GM13977 (cell line): ENCODE results near the gene VEGFA.

Source experiments
- DNase-seq: peaks from one replicate; pipeline ENCODE4 v3.0.0; 2012; ENCODE audit warnings: low spot score
- in situ Hi-C: fragments of 300-500 bp; cut with MboI; formaldehyde crosslinking; loops from one replicate; pipeline ENCODE4 v1.12.0; 2022; ENCODE audit warnings: low sequenced_read_pairs, low pct_unique_long_range_greater_than_20kb, mixed read lengths, inconsistent platforms; ENCODE audit not compliant: unreplicated experiment
- TF ChIP-seq, protein P1 (sequence below): IDR thresholded peaks from 2 replicates; pipeline ENCODE4 v1.5.1; 2012; ENCODE audit warnings: mild to moderate bottlenecking, control low read depth; ENCODE audit not compliant: insufficient read depth; ENCODE audit errors: extremely low read depth, missing control alignments

Gene VEGFA

DNA sequence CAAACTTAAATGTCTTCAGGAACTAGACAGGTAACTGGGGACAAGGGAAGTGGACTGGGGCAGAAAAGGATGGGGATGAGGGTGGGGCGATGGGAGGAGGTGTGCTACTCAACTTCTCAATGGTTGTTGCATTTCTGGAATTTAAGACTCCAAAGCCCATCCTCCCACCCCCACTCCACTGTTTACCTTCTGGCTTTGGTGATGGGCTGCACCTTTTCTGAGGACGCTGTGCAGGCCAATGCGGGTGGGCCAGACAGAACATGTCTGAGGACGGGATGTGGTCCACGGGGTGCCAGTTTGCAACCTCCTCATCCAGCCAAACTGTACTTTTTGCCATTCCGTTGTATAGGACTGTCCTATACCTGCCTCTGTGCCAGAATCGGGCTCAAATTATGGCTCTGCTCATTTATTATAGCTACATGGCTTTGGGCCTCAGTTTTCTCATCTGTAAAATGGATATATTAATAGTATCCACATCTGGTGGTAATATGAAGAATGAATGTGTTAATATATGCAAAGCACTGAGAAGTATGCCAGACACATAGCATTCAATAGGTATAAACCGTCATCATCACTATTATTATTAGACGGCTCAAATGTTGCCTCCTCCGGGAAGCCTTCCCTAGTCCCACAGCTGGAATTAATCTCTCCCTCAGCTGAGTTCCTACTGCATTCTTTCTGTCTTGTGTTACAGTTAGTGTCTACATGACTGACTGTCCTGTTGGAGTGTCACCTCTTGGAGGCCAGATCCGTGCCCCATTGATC is 31.0 kb upstream of the VEGFA start:
- in situ Hi-C loops = no loop called here
- TF ChIP-seq, protein P1, sequence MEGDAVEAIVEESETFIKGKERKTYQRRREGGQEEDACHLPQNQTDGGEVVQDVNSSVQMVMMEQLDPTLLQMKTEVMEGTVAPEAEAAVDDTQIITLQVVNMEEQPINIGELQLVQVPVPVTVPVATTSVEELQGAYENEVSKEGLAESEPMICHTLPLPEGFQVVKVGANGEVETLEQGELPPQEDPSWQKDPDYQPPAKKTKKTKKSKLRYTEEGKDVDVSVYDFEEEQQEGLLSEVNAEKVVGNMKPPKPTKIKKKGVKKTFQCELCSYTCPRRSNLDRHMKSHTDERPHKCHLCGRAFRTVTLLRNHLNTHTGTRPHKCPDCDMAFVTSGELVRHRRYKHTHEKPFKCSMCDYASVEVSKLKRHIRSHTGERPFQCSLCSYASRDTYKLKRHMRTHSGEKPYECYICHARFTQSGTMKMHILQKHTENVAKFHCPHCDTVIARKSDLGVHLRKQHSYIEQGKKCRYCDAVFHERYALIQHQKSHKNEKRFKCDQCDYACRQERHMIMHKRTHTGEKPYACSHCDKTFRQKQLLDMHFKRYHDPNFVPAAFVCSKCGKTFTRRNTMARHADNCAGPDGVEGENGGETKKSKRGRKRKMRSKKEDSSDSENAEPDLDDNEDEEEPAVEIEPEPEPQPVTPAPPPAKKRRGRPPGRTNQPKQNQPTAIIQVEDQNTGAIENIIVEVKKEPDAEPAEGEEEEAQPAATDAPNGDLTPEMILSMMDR = no peak
- DNase-seq = no peak

DNA sequence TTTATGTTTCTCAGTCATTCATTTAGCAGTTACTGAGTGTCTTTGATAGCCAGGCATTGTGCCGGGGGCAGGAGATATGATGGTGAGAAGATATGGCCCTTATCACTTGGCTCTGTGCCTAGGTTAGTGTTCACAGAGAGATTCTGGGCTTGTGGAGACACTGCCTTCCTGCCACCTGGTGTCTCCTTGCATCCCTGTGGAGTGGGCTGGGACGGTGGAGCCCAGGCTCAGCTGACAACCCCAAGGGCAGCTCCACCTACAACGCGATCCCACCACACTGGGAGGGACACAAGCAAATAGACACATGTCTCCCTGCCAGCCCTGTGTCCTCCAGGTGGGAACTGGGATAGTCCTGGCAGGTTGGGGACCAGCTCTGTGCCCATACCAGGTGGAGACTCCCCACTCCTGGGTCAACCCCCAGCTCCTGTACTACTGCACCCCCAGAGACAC is 30.3 kb upstream of the VEGFA start:
- in situ Hi-C loops = no loop called here
- TF ChIP-seq, protein P1 = no peak
- DNase-seq = no peak

DNA sequence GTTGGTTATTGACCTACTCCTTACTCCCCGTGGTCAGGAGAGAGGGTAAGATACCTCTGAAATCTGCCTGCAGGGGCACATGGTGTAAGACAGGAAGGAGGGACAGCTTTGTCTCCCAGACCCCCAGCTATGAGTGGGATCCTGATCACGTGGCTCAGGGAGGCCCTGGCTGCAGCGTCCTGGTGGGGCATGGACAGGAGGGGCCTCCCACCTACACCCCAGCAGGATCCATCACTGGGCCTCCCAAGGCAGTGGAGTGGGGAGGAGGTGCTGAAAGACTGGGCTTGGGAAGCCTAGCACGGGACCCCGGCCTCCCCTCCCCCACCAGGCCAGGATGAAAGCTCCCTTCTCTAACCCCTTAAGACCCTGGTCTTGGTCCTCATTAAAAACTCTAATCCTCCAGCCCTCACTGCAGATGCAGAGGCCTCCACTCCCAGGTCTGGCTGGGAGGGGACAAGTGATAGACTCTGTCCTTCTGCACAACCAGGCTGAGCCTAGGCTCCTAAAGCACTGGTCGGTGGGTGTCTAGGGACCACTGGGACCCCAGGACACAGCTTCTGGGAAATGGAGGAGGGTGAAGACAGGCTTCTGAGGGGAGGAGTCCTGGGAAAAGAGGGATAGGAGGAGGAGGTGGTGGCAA is 29.6 kb upstream of the VEGFA start:
- DNase-seq = no peak
- in situ Hi-C loops = no loop called here
- TF ChIP-seq, protein P1 = no peak

DNA sequence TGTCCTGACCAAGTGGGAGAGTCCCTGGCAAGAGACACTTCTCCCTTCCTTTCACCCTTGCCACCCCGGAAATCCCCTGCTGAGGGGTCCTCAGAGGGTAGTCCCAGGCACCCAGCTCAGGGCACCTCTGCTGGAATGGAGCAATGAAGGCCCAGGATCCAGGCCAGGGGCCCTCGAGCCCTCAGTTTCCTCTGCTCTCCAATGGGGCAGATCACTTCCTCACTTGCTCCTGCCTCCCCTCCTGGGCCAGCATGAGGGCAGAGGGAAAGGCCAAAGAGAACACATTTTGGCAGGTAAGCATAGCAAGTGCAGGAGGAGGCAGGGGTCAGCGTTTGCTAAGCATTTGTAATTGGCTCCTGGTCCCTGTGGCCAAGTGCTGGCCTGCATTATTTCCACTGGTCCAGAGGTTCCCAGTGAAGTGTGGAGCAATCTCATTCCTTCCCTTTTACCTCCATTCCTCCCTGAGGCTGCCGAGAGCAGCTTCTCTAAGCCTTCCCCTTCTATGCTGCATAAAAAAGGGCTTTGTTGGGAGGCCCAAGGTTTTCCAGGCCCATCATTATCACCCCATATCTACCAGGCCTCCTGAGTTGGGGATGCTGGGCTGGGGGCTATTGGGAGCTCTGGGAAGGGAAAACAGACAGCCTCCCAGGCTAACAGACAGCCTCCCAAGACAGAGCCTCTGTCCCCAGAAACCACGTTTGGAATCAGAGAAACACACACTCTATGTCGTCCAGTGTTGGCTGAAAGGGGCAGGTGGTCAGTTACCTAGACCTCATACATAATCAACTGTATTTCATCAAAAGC is 28.8 kb upstream of the VEGFA start:
- in situ Hi-C loops = no loop called here
- DNase-seq = no peak
- TF ChIP-seq, protein P1 = no peak

DNA sequence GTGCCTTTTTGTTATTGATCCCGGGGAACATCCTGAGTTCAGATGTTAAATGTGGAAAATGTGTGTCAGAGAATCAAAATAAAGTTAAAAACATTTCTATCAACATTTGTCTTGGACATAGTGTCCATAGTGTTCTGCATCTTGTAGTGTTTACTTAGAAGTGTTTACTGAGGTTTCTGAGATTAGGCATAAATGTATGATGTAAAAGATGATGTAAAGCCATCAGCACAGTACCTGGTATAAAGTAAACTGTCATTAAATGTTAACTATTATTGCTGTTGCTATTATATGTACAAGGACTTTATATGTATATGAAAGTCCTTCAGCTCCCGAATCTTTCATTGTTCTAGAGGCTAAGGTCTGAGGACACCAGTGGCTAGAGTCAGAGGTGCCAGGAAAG is 28.2 kb upstream of the VEGFA start:
- DNase-seq = no peak
- in situ Hi-C loops = no loop called here
- TF ChIP-seq, protein P1 = no peak

DNA sequence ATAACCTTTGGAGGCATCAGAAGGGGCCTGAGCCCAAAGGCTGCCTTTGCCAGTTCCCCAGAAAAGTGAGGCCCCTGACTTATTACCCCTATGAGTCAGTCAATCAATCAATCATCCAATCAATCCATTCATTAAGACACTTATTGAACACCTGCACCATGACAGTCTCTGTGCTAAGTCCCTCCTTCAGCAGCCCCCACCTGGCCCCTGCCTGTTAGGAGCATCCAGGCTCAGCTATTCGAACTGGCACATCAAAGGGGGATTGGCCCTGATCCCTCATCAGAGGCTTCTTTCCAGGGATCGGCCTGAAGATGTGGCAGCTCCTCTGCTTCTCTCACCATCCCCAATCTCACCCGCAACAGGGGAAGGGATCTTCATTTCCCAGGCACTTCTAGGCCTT is 27.7 kb upstream of the VEGFA start:
- no peak for DNase-seq
- in situ Hi-C loops = no loop called here
- TF ChIP-seq, protein P1 = no peak
